ENCODE data around the gene VPREB3. TPM values are rescaled to one million over a fixed set of nuclear protein-coding genes. Genes with fewer than 3 reads are reported as not detected.
A peak's percentile ranks its signal among the peaks of the same experiment; 100 is the strongest.

VPREB3 gene
- total and polyA plus RNA-seq, 9 donors: 2.8 TPM; not detected in 8

DNA sequence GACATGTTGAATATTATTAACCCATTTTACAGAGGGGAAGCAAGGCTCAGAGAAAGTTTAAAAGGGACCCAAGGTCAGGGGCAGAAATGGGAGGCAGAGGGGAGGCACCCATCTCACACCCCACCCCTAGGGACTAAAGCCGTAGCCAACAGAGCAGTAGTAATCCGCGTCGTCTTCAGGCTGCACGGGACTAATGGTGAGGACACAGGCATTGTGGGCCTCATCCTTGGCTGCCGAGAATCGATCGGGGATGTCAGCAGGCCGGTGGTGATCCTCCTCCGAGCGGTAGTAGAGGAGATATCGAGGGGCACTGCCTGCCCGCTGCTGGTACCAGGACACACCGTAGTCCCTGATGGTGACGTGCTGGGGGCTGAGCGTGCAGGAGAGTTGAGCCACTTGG lies 1.5 kb downstream of the VPREB3 start:
- intact Hi-C loops (cut with DNase I): no loop called here
- no peak for TF ChIP-seq POLR2A (IDR thresholded peaks at IDR 0.05)
- 85 to 93% (median 90%) methylated on average over 16 of the region's 16 CpGs for WGBS, 3 donors
- H3K27ac ChIP-seq: no peak overlapping the region
- no peaks in the 10 kb centered on the region for H3K9me3 ChIP-seq
- no peak for DNase-seq
- no peaks in the 10 kb centered on the region for H3K36me3 ChIP-seq
- H3K27me3 ChIP-seq: no peaks in the 10 kb centered on the region
- no peak overlapping the region for H3K4me3 ChIP-seq
- peaks cover 4% of the 10 kb centered on the region for H3K4me1 ChIP-seq (ENCODE audit: insufficient read depth)

DNA sequence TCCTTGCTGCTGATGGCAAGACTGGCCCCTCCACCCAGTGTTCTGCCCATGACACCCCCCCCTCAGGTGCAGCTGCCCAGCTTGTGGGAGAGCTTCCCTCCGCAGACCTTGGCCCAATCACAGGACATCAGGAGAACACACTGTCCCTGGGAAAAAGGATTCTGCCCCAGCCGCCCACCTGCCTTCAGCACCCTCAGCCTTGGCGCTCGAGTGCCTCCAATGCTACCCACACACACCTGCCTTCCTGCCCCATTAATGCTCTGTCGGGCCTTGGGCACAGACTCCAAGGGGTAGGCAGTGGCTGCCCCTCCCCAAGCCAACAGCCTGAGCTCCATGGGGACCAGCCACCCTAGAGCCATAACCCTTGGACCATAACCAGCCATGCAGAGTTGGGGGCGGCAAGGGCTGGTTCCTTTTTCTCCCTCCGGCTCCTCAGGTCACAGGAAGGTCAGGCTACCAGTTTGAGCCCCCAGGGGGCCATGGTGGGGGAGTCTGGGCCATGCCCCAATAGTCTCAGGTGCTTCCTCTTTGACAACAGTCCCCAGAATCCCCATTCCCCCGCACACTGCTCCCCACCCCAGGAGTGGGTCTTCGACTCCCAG lies 2.0 kb downstream of the VPREB3 start:
- no peaks in the 10 kb centered on the region for H3K9me3 ChIP-seq
- TF ChIP-seq EP300 (IDR thresholded peaks at IDR 0.05): no peak
- TF ChIP-seq, protein P1, sequence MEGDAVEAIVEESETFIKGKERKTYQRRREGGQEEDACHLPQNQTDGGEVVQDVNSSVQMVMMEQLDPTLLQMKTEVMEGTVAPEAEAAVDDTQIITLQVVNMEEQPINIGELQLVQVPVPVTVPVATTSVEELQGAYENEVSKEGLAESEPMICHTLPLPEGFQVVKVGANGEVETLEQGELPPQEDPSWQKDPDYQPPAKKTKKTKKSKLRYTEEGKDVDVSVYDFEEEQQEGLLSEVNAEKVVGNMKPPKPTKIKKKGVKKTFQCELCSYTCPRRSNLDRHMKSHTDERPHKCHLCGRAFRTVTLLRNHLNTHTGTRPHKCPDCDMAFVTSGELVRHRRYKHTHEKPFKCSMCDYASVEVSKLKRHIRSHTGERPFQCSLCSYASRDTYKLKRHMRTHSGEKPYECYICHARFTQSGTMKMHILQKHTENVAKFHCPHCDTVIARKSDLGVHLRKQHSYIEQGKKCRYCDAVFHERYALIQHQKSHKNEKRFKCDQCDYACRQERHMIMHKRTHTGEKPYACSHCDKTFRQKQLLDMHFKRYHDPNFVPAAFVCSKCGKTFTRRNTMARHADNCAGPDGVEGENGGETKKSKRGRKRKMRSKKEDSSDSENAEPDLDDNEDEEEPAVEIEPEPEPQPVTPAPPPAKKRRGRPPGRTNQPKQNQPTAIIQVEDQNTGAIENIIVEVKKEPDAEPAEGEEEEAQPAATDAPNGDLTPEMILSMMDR (IDR thresholded peaks at IDR 0.05): no peak
- no peak for TF ChIP-seq POLR2A (IDR thresholded peaks at IDR 0.05)
- H3K36me3 ChIP-seq: no peaks in the 10 kb centered on the region
- H3K27ac ChIP-seq: no peak overlapping the region
- 86 to 90% (median 88%) methylated on average over 9 of the region's 9 CpGs for WGBS, 3 donors
- H3K4me3 ChIP-seq: no peak overlapping the region
- peaks cover 4% of the 10 kb centered on the region for H3K4me1 ChIP-seq (ENCODE audit: insufficient read depth)
- H3K27me3 ChIP-seq: no peaks in the 10 kb centered on the region
- peak in 1 of 5 donors; percentile 47 for DNase-seq
- intact Hi-C loops (cut with DNase I): no loop called here

DNA sequence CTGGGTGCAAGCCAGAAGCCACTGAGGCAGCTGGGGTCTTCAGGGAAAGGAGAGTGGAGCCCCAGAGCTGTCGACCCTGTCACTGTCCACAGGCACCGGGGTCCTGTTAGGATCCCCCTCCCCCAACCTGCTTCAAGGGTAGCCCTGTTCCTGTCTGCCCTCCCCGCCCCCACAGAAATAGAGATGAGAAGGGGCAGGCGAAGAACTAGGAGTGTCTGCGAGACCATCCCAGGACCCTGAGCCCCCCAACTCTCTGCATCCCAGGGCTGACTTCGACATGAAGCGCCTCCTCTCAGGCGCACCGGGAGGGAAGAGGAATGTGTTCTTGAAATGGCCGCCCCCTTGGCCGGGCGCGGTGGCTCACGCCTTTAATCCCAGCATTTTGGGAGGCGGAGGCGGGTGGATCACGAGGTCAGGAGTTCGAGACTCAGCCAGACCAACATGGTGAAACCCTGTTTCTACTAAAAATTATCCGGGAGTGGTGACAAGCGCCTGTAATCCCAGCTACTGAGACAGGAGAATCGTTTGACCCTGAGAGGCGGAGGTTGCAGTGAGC lies 2.7 kb downstream of the VPREB3 start:
- no peaks in the 10 kb centered on the region for H3K9me3 ChIP-seq
- no peaks in the 10 kb centered on the region for H3K36me3 ChIP-seq
- TF ChIP-seq POLR2A (IDR thresholded peaks at IDR 0.05): no peak
- peaks cover 4% of the 10 kb centered on the region for H3K4me1 ChIP-seq (ENCODE audit: insufficient read depth)
- WGBS, 3 donors: 17 to 23% (median 17%) methylated on average over 21 to 22 of the region's 22 CpGs
- peak overlapping the region; percentile 14 to 58 for H3K27ac ChIP-seq
- intact Hi-C loops (cut with DNase I): no loop called here
- H3K27me3 ChIP-seq: no peaks in the 10 kb centered on the region
- DNase-seq: peak in 2 of 5 donors; percentile 58 to 61
- peak overlapping the region; percentile 53 for H3K4me3 ChIP-seq

DNA sequence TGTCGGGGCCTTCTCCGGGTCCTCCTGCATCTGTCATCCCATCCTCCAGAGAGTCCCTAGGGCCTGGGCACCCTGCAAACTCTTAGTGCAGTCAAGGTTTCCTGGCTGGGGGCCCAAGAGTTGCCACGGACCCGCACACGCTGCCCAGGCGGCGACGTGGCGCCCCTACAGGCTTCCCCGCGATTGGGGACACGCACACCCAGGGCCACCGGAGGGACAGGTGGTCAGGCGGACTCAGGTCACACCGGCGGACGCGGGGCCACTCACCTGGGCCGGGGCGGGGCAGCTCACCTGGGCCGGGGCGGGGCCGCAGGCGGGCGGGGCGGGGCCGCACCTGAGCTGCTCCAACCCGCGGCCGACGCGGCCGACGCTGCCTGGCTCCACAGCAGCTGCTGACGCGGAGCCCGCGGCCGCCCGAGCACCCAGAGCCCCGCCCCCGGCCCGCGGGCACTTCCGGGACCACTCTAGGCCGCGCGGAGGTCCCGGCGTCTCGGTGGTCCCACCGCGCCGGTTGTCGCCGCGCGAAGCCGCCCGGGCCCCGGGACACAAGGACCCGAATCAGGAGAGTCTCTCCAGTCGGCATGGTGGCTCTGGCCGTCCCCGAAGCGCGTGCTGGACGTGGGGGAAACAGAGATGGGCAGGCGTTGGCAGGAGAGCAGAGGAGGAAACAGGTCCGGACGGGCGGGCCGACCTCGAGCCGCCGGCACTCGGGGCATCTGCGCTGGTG lies 3.3 kb downstream of the VPREB3 start, which contains the start of gene ZNF70:
ZNF70 (minus strand) TSS at position 399 of the 727 bp plus-strand sequence. CDS start 5,972 bp downstream, outside the sequence.
- DNase-seq: peak; percentile 82 to 90 (median 85)
- peaks cover 4% of the 10 kb centered on the region for H3K4me1 ChIP-seq (ENCODE audit: insufficient read depth)
- no peaks in the 10 kb centered on the region for H3K27me3 ChIP-seq
- H3K27ac ChIP-seq: peak within 1 kb of the TSS; percentile 49 to 58
- H3K36me3 ChIP-seq: no peaks in the 10 kb centered on the region
- H3K9me3 ChIP-seq: no peaks in the 10 kb centered on the region
- intact Hi-C loops (cut with DNase I): no loop called here
- WGBS, 3 donors: 0 to 1% (median 1%) methylated on average over 56 to 78 of the region's 78 CpGs
- TF ChIP-seq EP300 (IDR thresholded peaks at IDR 0.05) (no peak), POLR2A (IDR thresholded peaks at IDR 0.05) (peak; percentile 70)
- peak within 1 kb of the TSS; percentile 53 for H3K4me3 ChIP-seq

DNA sequence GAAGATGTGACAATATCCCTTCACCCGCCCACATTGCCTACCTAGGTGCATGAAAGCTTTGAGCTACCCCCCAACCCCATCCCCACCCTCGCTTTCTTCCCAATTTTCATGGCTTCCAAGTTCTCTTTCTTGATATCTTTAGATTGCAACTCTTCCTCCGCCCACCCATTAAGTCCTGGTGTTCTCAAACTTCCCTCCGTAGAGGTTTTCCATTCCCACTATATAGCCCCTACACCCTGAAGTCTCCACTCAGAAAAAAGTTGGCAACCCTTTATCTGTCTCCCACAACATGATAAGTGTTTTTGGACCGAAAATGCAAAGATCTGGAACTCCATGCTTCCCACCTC lies 3.9 kb downstream of the VPREB3 start:
- Histone ChIP-seq H3K27ac (peak overlapping the region; percentile 49 to 58), H3K9me3 (no peaks in the 10 kb centered on the region), H3K36me3 (no peaks in the 10 kb centered on the region), H3K4me3 (peak overlapping the region; percentile 53), H3K27me3 (no peaks in the 10 kb centered on the region), H3K4me1 (ENCODE audit: insufficient read depth) (peaks cover 4% of the 10 kb centered on the region)
- TF ChIP-seq, protein P1 (IDR thresholded peaks at IDR 0.05): no peak
- no peak for TF ChIP-seq POLR2A (IDR thresholded peaks at IDR 0.05)
- TF ChIP-seq EP300 (IDR thresholded peaks at IDR 0.05): no peak
- WGBS, 3 donors: 12 to 18% (median 12%) methylated on average over 5 of the region's 5 CpGs
- DNase-seq: no peak
- intact Hi-C loops (cut with DNase I): no loop called here
